ENCODE results near the gene RIF1.

DNA sequence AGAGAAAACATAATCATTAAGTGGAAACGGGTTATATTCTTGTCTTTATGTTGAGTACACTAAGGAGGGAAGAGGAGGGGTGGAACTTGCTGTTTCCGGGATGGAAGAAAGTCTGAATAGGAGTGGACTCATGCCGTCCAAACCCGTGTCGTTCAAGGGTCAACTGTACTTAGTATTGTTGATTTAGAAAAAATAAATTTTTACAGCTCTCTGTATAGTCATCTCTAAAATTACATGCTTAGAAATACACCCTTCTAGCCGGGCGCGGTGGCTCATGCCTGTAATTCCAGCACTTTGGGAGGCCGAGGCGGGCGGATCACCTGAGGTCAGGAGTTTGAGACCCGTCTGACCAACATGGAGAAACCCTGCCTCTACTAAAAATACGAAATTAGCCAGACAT lies 29.4 kb downstream of the RIF1 start:
- TF ChIP-seq, protein P1, sequence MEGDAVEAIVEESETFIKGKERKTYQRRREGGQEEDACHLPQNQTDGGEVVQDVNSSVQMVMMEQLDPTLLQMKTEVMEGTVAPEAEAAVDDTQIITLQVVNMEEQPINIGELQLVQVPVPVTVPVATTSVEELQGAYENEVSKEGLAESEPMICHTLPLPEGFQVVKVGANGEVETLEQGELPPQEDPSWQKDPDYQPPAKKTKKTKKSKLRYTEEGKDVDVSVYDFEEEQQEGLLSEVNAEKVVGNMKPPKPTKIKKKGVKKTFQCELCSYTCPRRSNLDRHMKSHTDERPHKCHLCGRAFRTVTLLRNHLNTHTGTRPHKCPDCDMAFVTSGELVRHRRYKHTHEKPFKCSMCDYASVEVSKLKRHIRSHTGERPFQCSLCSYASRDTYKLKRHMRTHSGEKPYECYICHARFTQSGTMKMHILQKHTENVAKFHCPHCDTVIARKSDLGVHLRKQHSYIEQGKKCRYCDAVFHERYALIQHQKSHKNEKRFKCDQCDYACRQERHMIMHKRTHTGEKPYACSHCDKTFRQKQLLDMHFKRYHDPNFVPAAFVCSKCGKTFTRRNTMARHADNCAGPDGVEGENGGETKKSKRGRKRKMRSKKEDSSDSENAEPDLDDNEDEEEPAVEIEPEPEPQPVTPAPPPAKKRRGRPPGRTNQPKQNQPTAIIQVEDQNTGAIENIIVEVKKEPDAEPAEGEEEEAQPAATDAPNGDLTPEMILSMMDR (IDR thresholded peaks at IDR 0.05) = no peak
- no peak for TF ChIP-seq POLR2A (IDR thresholded peaks at IDR 0.05)

Data from transverse colon (tissue), 3 donors.